ENCODE data around the gene HS1BP3. TPM values are rescaled to one million over a fixed set of nuclear protein-coding genes. Genes with fewer than 3 reads are reported as not detected.

HS1BP3 gene
- total and polyA plus RNA-seq, 9 of the 15 experiments (the other 6 are each of a cell fraction or from before 2014, with no cell fraction given) = 0.41 to 8.3 (median 5.9) TPM

DNA sequence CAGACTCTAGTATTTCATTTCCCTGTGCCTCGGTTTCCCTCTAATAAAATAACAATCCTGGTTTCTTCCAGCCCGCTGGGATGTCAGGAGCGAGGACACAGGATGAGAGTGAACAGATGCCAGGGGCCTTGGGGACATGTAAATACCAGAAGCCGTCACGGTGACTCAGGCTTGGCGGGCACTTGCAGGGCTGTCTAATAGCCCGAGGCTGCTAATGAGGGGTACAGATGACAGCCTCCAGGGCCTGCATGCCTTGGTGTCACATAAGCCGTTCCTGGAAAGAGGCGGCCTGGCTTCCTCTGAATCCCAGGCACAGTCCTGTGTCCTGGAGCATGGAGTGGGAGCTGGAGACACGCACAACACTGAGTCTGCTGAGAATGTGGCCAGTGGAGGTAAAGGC, 28.2 kb downstream of the HS1BP3 start (continued):
- no peak for TF ChIP-seq ZBTB8A (IDR thresholded peaks at IDR 0.05; ENCODE audit: partially characterized antibody)
- TF ChIP-seq DNMT1 (IDR thresholded peaks at IDR 0.05) = no peak
- TF ChIP-seq ZNF197 (CRISPR knock-in tag; IDR thresholded peaks at IDR 0.05; ENCODE audit: low read depth) = no peak
- TF ChIP-seq CBX8 (IDR thresholded peaks at IDR 0.05; ENCODE audit: borderline replicate concordance, extremely low read depth, low read depth, low read length, poor library complexity, severe bottlenecking) = no peak
- TF ChIP-seq HNRNPK (IDR thresholded peaks at IDR 0.05; ENCODE audit: low read depth, low read length, poor library complexity, severe bottlenecking) = no peak
- no peak for TF ChIP-seq GTF2A2 (tag; IDR thresholded peaks at IDR 0.05)

DNA sequence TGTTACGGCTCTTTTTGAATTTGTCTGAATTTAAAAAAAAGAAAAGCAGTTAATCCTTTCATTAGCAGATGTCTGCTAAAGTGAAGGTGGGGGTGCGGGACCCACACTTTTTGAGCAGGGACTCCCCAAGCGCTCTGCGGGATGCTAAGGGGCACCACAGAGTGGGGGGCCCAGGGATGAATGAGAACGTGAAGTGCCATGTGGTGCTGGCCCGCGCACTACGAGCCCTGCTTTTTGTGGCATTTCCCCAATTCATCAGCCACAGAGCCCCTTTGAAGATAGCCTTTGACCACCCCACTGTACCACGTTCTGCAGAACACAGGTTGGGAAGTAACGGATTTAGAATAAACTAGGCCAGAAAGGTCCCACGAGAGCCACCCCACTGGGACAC, 28.6 kb downstream of the HS1BP3 start:
- BruUV-seq (replicated peaks) = no TSS peak
- no peaks in the 10 kb centered on the region for H3K9me3 ChIP-seq (replicated peaks; ENCODE audit: control insufficient read depth, insufficient read depth, low read depth, low read length)
- H3K4me1 ChIP-seq (replicated peaks in 1 of 2; ENCODE audit: control insufficient read depth in 2 of 2, insufficient read depth in 2 of 2, low read length in 2 of 2) = peaks cover 12 to 26% of the 10 kb centered on the region in 2 experiments
- H4K20me1 ChIP-seq (replicated peaks; ENCODE audit: control insufficient read depth, insufficient read depth, low read length) = no peaks in the 10 kb centered on the region
- no peak overlapping the region for H3K27ac ChIP-seq (ENCODE audit: extremely low read depth, low read depth, low read length)
- intact Hi-C loops (cut with micrococcal nuclease) = no loop called here
- WGBS (ENCODE audit: insufficient coverage, low coverage, missing lambda C conversion rate) = 82% methylated on average over 11 of the region's 11 CpGs
- DNase-seq (ENCODE audit: extremely low read depth in 1 of 4, low spot score in 3 of 4) = no peak
- TF ChIP-seq POLR2H (tag; IDR thresholded peaks at IDR 0.05; ENCODE audit: low read depth) (no peak), POLR2G (IDR thresholded peaks at IDR 0.05; ENCODE audit: low read depth, low read length) (no peak), POLR3G (IDR thresholded peaks at IDR 0.05; ENCODE audit: extremely low read depth, insufficient read length, insufficient replicate concordance) (no peak), TGIF2 (CRISPR knock-in tag; IDR thresholded peaks at IDR 0.05) (no peak), ZNF436 (CRISPR knock-in tag; IDR thresholded peaks at IDR 0.05) (no peak)
- TF ChIP-seq, protein P1, sequence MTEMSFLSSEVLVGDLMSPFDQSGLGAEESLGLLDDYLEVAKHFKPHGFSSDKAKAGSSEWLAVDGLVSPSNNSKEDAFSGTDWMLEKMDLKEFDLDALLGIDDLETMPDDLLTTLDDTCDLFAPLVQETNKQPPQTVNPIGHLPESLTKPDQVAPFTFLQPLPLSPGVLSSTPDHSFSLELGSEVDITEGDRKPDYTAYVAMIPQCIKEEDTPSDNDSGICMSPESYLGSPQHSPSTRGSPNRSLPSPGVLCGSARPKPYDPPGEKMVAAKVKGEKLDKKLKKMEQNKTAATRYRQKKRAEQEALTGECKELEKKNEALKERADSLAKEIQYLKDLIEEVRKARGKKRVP (CRISPR knock-in tag; IDR thresholded peaks at IDR 0.05) = no peak
- TF ChIP-seq, protein P2, sequence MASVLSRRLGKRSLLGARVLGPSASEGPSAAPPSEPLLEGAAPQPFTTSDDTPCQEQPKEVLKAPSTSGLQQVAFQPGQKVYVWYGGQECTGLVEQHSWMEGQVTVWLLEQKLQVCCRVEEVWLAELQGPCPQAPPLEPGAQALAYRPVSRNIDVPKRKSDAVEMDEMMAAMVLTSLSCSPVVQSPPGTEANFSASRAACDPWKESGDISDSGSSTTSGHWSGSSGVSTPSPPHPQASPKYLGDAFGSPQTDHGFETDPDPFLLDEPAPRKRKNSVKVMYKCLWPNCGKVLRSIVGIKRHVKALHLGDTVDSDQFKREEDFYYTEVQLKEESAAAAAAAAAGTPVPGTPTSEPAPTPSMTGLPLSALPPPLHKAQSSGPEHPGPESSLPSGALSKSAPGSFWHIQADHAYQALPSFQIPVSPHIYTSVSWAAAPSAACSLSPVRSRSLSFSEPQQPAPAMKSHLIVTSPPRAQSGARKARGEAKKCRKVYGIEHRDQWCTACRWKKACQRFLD (CRISPR knock-in tag; IDR thresholded peaks at IDR 0.05) = no peak
- no peak for ATAC-seq
- no peak for FAIRE-seq
- H3K79me2 ChIP-seq (ENCODE audit: control insufficient read depth, insufficient read depth, low read length) = no peaks in the 10 kb centered on the region
- ChIA-PET CTCF (ENCODE audit: low intra/inter-chr PET ratio) (no interaction called here), POLR2A (interaction anchor here (1.1 to 1.4 kb wide), 2 partner anchors 12 to 125 kb away, joined by 4 read pairs; no protein-coding TSS in a partner anchor)
- no peaks in the 10 kb centered on the region for H3K9me1 ChIP-seq (ENCODE audit: control insufficient read depth, insufficient read depth, low read length)
- no peak overlapping the region for H3K4me2 ChIP-seq (ENCODE audit: insufficient read depth, low read length)
- in situ Hi-C loops (cut with MboI) = no loop called here
- H2AFZ ChIP-seq (ENCODE audit: low read depth, low read length) = no peak overlapping the region
- no peak overlapping the region for H3K9ac ChIP-seq (ENCODE audit: insufficient read depth in 1 of 2, low read depth in 2 of 2, low read length in 2 of 2)
- H3K4me3 ChIP-seq = no peak overlapping the region
- H3K36me3 ChIP-seq (ENCODE audit: control insufficient read depth, insufficient read depth, low read length) = no peaks in the 10 kb centered on the region
- no peaks in the 10 kb centered on the region for H3K27me3 ChIP-seq (ENCODE audit: control insufficient read depth in 2 of 2, insufficient read depth in 2 of 2, low read length in 2 of 2)
